Left colon (tissue), 2 donors: ENCODE results near the gene OR51E1. TPM values are rescaled to one million over a fixed set of nuclear protein-coding genes. Genes with fewer than 3 reads are reported as not detected.

ENCODE experiments used
- ATAC-seq: fragments of 200-7000 bp; cut with Tn5 transposase; one replicate; pipeline ENCODE4 v1.9.1; 2020; ENCODE audit warnings: mild to moderate bottlenecking, moderate library complexity
- DNase-seq, 2 donors: peaks; one replicate each; pipeline ENCODE4 v3.0.0-alpha.2; 2020
- intact Hi-C, 2 donors: fragments of 100-400 bp; cut with DNase I in 1 of 2; cut with micrococcal nuclease in 1 of 2; formaldehyde crosslinking; loops; one replicate each; pipeline versions ENCODE4 v1.11.2 to v1.14.0; 2022; cut with DNase I, micrococcal nuclease
- total RNA-seq, 2 donors: library from RNA; stranded (reverse); fragmentation: NEBNext Ultra II Directional; extraction: Animal tissue kit (Norgen Biotek cat#: 25700); gene quantifications; one replicate each; pipeline ENCODE4 v1.2.1, GENCODE V29; 2021
- donor health status: DM: no; HTN: no; CAD: no.
- donor health status: DM: yes; HTN: yes; CAD: no.

Gene OR51E1
- total RNA-seq, 2 donors from 2014 or later, result 0.64 to 1.3 TPM

DNA sequence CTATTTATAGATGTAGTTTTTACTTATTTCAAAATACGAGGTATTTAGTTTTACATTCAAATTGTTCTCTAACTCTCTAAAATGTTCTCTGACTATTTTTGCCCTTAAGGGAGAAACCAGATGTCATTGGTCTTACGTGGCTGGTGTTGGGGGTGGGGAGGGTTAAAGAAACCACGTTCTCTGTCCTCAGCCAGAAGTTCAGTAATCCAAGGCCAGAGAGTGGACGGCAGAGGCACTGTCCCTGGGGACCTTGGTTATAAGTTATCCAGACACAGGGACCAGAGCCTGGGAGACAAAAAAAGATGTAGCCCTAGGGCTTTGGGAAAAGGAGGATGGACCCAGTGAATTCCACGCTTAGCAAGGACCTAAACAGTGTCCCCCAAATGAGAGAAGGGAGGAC is 706 bp upstream of the OR51E1 start:
- DNase-seq, result no peak
- intact Hi-C loops, result no loop called here
- ATAC-seq, result no peak

DNA sequence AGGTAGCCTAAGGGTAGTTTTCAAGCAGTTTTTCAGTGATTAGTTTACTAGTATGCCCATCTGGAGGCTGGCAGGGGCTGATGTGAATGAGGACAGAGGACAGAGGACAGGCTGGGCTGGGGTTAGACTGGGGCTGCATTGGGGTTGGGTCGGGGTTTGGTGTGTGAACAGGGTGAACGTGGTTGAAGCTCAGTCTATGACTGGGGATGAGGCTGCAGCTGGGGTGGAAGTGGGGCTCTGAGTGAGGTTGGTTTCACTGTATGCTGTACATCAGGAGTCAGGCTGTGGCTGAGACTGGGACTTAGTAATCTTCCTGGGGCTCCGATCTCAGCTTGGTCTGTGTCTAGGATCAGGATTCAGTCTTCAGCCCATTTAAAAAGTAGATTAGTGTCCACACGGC is 451 bp downstream of the OR51E1 start:
- intact Hi-C loops, result no loop called here
- no peak for DNase-seq

DNA sequence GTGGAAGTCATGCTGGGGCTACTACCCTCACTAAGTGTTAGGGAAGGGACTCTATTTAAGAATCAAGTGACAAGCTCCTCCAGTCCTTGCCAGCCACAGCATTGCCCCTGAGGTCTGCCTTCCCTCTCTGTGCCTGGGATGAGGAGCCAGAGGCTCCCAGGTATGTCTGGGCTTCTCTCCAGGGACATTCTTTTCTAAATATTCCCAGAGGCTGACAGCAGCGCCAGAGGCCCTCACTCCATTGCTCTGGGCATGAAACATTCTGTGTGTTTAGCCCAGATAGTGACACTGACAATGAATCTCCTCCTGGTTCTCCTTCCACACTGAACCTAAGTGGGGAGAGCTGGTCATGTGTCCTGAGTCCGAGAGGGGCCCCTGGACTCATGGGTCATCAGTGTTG is 2.2 kb downstream of the OR51E1 start:
- intact Hi-C loops, result no loop called here
- ATAC-seq, result no peak

More for the DNA sequence above, 451 bp downstream of the OR51E1 start:
- ATAC-seq, result no peak

DNA sequence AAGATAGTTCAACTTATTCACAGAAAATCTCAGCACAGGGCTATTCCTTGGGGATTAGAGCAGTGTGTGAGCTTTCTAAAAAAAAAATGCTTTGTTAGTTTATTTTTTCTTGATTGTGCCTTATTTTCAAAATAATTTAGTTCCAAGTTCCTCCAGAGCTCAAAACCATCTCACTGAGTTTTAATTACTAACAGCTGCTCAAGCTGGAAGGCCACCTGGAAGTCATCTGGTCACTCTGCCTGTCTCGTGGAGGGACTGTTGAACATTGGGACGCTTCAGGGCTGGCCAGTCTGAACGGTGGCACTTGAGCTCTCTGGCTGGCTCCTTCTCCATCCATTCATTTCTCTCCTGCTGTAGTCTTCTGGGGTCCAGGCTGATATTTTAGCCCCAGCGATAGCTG is 4.0 kb downstream of the OR51E1 start:
- no peak for ATAC-seq
- intact Hi-C loops, result no loop called here
- DNase-seq, result no peak

More for the DNA sequence above, 2.2 kb downstream of the OR51E1 start:
- DNase-seq, result no peak

DNA sequence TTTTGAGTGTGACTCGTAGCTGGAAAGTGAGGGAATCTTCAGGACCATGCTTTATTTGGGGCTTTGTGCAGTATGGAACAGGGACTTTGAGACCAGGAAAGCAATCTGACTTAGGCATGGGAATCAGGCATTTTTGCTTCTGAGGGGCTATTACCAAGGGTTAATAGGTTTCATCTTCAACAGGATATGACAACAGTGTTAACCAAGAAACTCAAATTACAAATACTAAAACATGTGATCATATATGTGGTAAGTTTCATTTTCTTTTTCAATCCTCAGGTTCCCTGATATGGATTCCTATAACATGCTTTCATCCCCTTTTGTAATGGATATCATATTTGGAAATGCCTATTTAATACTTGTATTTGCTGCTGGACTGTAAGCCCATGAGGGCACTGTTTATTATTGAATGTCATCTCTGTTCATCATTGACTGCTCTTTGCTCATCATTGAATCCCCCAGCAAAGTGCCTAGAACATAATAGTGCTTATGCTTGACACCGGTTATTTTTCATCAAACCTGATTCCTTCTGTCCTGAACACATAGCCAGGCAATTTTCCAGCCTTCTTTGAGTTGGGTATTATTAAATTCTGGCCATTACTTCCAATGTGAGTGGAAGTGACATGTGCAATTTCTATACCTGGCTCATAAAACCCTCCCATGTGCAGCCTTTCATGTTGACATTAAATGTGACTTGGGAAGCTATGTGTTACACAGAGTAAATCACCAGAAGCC is 11.0 kb downstream of the OR51E1 start:
- ATAC-seq (no peak), DNase-seq (no peak)
- intact Hi-C loops, result no loop called here

DNA sequence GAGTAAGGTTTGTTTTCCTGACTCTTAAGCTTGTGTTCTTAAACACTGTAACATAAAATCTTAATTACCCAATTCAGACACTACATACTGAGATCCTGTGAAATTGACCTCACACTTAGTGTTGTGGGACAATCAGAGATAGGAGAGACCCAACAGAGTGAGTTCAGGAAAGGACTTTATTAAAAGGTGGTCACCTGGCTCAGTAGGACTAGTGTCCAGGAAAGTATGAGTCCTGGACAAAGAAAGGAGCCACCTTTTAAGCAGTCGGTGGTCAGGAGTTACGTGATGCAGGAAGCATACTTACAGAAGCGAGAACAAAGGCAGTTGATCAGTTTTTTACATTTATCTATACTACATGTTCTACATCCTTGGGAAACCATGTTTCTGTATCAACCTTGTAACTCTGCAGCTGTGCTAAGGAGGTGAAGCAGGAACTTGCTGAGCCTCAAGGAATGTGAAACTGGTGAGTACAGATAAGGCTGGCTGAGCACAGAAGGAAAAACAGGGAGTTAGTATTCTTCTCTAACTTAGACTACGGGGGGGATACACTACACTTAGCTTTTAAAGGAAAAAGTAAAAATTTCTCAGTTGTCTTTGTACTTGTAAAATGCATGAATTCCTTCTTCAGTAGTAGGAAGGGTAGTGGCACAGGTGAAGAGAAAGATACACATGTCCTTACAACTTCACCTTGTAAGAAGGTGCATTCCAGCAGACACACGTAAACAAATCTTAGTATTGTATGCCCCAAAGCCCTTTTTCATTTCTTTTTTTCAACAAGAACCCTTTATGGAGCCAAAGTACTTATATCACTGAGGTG is 15.1 kb downstream of the OR51E1 start:
- DNase-seq, result no peak
- ATAC-seq, result no peak
- intact Hi-C loops, result no loop called here

DNA sequence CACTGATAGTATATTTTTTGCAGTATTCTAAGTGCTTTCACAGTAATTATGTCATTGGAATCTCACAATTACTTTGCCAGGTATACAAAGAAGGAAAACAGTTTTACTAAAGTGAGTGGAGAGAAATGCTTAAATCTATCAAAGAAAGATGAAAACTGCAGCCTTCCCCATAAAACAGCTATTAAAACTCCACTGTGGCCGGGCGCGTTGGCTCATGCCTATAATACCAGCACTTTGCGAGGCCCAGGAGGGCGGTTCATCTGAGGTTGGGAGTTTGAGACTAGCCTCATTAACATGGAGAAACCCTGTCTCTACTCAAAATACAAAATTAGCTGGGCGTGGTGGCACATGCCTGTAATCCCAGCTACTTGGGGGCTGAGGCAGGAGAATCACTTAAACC is 19.1 kb downstream of the OR51E1 start:
- no peak for ATAC-seq
- intact Hi-C loops, result no loop called here
- DNase-seq, result no peak

DNA sequence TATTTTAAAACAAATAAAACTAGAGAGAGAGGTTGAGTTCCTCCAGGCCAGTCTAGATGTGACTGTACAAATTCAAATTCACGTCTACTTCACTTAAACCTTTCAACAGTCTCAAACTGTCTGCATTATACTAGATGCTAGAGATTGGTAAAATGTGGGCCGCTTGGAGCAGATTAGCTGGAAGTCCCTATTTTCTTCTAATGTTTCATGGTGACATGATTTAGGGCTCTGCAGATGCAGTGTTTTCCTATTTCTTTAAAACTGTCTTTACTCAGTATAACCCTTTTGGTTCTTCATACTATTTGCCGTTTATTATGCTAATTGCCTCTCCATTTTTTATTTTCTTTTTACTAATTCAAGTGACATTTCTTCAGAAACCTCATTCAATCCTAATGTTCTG is 20.4 kb downstream of the OR51E1 start:
- ATAC-seq (no peak), DNase-seq (no peak)
- intact Hi-C loops, result no loop called here

DNA sequence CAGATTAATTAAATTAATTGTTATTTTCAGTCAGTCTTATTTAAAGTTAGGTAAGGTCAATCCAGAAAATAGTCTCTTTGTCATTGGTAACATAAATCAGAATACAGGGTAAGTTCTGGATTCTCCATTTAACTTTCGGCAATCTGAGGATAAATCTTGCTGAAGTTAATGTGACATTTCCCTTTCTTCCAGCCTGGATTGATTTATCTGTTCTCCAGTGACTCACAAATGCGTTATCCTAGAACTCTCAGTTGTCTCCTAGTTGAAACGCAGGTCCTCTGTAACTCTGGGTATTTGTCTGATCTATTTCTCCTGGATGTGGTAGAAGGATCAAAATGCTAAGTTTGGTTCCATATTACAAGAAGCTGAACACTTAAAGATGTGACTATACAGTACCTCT is 21.0 kb downstream of the OR51E1 start:
- intact Hi-C loops, result no loop called here
- ATAC-seq (no peak), DNase-seq (no peak)

DNA sequence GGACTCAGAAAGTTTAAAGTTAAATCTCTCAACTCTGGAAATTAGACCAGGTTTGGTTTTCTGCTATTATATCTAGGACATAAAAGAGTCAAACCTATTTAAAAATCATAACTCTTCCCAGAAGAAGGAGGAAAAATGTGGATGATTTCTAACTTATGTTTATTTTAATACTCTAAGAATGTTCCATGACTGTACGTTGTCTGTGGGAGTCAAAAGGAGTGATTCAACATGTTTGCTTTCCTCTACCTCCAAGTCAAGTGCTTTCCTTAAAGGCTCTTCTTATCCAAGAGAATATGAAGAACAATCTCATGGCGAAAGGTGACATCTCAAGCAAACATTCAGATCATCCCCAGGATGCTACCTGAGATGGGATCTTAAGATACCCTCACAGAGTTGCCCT is 21.6 kb downstream of the OR51E1 start:
- intact Hi-C loops, result no loop called here
- DNase-seq (no peak), ATAC-seq (no peak)

DNA sequence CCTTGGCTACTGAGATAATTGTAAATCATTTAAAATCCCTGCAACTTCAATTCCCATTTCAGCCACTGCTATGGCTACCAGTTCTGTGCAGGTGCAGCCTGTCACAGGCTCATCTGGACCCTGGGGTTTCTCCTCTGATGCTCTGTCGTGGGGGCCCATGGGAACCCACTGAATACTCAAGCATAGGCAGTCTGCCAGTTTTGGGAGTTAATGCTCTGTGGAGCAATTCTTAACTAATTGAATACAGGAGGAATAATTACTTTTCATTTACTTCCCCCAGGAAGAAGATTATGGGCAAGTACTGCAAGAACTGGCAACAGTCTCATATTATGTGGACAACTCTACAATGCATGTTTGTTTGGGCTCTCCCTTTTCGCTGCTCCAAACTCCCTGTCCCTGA is 28.0 kb downstream of the OR51E1 start:
- intact Hi-C loops, result no loop called here
- no peak for DNase-seq
- no peak for ATAC-seq

DNA sequence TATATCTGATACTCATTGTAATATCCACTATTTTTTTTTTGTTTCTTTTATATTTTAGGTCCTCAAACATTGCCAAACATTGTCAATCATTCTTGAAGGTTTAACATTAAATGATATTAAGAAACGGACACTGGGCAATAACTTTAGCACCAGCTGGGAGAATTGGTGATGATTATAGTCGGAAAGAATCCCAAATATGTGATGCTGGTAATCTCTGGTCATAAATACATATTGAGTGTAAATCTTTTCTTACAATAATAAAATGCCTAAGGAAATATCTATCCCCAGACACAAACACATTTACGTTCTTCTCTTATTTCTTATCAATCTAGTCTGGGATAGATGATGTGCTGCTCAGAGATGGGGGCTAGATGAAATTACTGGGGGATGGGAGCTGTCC is 28.7 kb downstream of the OR51E1 start:
- no peak for DNase-seq
- intact Hi-C loops, result no loop called here

DNA sequence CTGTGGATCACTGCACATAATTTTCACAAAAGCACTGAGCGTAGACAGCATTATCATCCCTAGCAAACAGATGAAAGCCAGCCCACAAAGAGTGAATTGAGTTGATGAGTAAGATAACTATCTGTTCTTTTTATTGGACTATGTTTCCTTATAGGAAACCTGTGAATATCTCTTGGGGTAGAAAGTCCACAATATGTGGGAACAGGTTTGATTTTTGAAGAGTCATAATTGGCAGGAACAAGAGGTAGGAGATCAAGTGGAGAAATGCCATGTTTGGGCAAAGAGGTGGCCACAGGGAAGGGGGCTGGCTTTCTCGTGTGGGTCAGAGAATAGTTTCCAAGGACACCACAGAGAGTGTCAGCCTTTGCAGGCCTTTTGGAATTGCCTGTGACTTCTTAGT is 30.0 kb downstream of the OR51E1 start:
- intact Hi-C loops, result no loop called here
- ATAC-seq, result no peak
- no peak for DNase-seq

More for the DNA sequence above, 28.7 kb downstream of the OR51E1 start:
- ATAC-seq, result no peak

DNA sequence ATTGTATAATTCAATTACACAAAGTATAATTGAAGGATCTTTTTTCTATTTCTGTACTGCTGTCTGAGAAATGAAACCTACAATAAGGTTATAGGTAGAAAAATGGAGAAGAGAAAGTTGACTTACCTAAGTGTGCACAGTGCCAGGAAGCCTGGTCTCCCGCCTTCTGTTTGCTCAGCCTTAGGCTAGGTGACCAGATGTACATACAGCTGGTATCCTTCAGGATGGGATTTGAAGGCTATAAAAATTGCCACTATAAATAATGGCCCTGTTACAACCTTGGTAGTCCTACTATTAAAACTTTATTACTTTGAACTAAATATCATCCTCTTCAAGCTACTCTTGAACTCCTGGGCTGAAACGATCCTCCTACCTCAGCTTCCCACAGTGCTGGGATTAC is 34.2 kb downstream of the OR51E1 start:
- intact Hi-C loops, result no loop called here
- DNase-seq (no peak), ATAC-seq (peak; percentile 62)

DNA sequence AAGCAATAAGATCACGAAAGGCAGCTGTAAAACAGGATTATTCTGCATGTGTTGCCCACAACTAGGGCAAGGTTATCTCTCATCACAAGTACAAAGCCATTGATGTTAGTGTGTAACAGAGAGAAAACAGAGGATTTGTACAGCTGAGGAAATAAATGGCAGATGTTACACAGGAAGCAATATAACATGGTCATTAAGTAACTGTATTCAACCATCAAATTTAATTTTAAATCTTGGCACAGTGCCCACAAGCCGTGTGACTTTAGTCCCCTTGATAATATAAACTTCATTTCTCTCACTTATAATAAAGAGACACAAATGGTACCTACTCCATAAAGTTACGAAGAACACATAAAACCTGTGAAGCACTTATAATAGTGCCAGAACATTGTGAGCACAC is 36.6 kb downstream of the OR51E1 start:
- intact Hi-C loops, result no loop called here
- DNase-seq, result no peak
- peak; percentile 32 for ATAC-seq

DNA sequence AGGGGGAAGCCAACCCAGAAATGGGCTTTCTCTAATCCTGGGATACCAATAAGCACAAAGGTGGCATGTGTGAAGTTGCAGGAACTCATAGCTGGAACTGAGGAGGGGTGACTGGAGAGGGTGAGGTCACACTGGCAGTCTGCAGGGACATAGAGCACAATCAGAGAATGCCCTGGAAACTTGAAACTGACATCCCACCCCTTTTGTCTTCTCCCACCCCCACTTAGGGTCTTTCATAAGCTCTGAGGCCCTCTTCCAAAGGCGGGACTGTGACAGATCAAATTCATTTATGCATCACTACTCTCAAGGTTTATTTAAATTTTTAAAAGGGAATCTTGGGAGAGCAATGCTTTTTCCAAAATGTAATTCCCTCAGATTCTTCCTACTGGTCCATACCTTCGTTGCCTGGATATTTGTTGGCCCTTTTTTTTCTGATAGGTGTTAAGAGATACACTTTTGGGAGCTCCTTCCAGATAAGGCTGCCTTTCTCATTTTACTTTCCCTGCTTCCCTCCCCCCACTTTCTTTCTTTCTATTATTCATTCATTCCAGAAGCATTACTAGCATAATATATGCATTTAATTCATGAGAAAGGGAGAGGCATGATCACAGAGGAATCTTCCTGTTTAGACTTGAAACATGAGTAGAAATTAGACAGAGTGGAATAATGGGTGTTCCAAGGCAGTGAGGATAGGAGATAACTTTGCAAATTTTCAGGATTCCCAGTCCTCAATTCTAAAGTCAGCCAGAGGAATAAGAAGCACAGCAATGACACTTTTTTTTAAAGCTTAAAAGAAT is 39.0 kb downstream of the OR51E1 start:
- DNase-seq (no peak), ATAC-seq (no peak)
- intact Hi-C loops, result no loop called here

DNA sequence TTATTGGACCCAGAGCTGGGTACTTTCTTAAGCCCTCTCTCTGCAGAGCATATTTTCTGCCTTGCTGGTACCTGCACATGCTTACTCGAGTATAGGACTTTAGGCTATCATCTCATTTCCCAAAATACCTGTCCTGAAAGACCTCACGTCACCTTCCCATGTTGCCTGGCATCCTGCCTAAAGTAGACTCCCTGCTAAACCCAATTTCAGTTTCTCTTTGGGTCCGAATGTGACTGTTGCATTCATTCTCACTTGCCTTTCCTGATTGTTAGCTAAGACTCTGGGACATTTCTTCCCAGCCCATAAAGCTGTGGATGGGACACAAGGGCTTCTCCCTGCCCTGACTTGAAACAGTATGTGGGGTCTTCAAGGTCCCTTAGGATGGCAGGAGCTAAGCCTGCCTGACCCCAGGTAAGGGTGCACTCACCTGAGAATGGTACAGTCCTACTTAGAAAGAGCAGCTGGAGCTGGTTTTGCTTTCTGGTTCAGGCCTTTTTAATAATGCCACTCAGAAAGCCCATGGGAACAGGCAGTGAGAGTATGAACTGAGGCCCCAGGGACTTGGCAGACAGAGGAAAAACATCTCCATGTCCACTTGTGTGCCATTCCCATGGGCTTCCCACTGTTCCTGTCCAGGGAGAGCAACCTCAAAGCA is 41.0 kb downstream of the OR51E1 start:
- no peak for ATAC-seq
- intact Hi-C loops, result no loop called here
- no peak for DNase-seq

DNA sequence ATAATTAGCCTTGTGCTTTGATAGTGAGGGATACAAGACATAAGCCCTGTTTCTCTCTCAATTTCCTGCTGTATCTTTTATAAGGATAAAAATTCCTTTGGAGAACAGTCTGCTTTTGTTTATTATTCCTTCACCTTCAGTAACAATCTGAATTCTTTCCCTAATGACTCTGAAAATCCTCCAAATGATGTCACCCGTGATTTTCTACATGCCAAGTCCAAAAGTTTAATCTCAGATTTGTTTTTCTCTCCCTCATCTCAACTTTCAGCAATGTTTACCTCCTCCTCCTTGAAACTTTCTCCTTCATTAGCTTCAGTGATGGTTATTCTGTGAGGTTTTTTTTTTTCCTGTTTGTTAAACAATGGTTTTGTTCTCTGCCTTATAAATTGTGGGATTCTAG is 51.7 kb downstream of the OR51E1 start:
- ATAC-seq (no peak), DNase-seq (no peak)
- intact Hi-C loops, result no loop called here

DNA sequence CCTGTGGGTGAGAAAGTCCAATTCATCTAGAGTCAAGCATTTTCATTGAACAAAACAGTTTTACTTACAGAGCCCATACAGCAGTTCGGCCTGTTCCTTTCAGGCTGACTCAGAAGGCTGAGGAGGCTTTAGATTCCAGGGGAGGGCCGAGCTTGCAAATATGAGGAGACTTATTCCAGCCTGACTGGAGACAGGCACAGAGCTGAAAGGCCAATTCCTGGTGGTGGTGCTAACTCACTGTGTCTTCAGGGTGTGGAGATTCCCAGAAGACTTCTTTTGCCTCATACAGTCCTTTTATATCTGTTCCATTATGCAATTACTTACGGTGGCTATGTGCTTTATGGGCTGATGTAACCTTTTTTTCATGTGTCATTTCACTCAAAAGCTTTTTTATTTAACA is 53.8 kb downstream of the OR51E1 start, which contains the start of gene OR51E2:
Gene OR51E2 (minus strand): TSS at position 269 of the 400 bp plus-strand sequence. CDS start 15,142 bp downstream, outside the sequence.
- DNase-seq (no peak), ATAC-seq (no peak)
- intact Hi-C loops, result no loop called here
